T-helper 1 cell treated with Interleukin-12 subunit alpha and Interleukin-12 subunit beta and Interleukin-4 antibody, amounts not matched to agents 30 μg/mL and 1 μg/mL, for 36 hours (primary cell): ENCODE data around the gene PXK.

Experiments
- H3K27ac Mint-ChIP-seq: one replicate; pipeline ENCODE4 v1.8.0; 2021; ENCODE audit warnings: mild to moderate bottlenecking, mixed read lengths
- H3K27me3 Mint-ChIP-seq: one replicate; pipeline ENCODE4 v1.8.0; 2021; ENCODE audit warnings: low read depth, mixed read lengths
- H3K36me3 Mint-ChIP-seq: one replicate; pipeline ENCODE4 v1.8.0; 2021; ENCODE audit warnings: low read depth, mixed read lengths
- H3K4me1 Mint-ChIP-seq: one replicate; pipeline ENCODE4 v1.8.0; 2021; ENCODE audit warnings: low read depth, mixed read lengths
- H3K4me3 Mint-ChIP-seq: one replicate; pipeline ENCODE4 v1.8.0; 2021; ENCODE audit warnings: mild to moderate bottlenecking, moderate library complexity, mixed read lengths
- H3K9me3 Mint-ChIP-seq: one replicate; pipeline ENCODE4 v1.8.0; 2021; ENCODE audit warnings: mixed read lengths

Gene PXK

GRCh38 chr3:58452176-58452575 lies 119.5 kb downstream of the PXK start:
- peaks cover 6% of the 10 kb centered on the region for H3K36me3 Mint-ChIP-seq
- no peak overlapping the region for H3K27ac Mint-ChIP-seq
- peaks cover 28% of the 10 kb centered on the region for H3K9me3 Mint-ChIP-seq
- peaks cover 2% of the 10 kb centered on the region for H3K4me1 Mint-ChIP-seq
- H3K4me3 Mint-ChIP-seq, result no peak overlapping the region
- peaks cover 27% of the 10 kb centered on the region for H3K27me3 Mint-ChIP-seq

- H3K36me3 Mint-ChIP-seq, result peaks cover 6% of the 10 kb centered on the region
- H3K9me3 Mint-ChIP-seq, result peaks cover 19% of the 10 kb centered on the region
- peaks cover 14% of the 10 kb centered on the region for H3K27me3 Mint-ChIP-seq
- no peak overlapping the region for H3K27ac Mint-ChIP-seq
- no peak overlapping the region for H3K4me3 Mint-ChIP-seq
- H3K4me1 Mint-ChIP-seq, result peaks cover 10% of the 10 kb centered on the region
Observed at GRCh38 chr3:58459160-58459559, 126.5 kb downstream of the PXK start.

- H3K27me3 Mint-ChIP-seq, result no peaks in the 10 kb centered on the region
- H3K9me3 Mint-ChIP-seq, result no peaks in the 10 kb centered on the region
- H3K4me3 Mint-ChIP-seq, result no peak overlapping the region
- H3K36me3 Mint-ChIP-seq, result no peaks in the 10 kb centered on the region
- peaks cover 18% of the 10 kb centered on the region for H3K4me1 Mint-ChIP-seq
- H3K27ac Mint-ChIP-seq, result no peak overlapping the region
Observed at GRCh38 chr3:58462829-58463180, 130.1 kb downstream of the PXK start.

GRCh38 chr3:58463181-58463941 lies 130.7 kb downstream of the PXK start:
- H3K27ac Mint-ChIP-seq, result peak overlapping the region; percentile 31

GRCh38 chr3:58463942-58464271 lies 131.2 kb downstream of the PXK start:
- Mint-ChIP-seq H3K4me1 (peaks cover 20% of the 10 kb centered on the region), H3K36me3 (no peaks in the 10 kb centered on the region), H3K27ac (peak overlapping the region; percentile 31), H3K27me3 (no peaks in the 10 kb centered on the region), H3K9me3 (no peaks in the 10 kb centered on the region), H3K4me3 (no peak overlapping the region)

More at GRCh38 chr3:58463181-58463941, 130.7 kb downstream of the PXK start:
- no peak overlapping the region for H3K4me3 Mint-ChIP-seq
- H3K36me3 Mint-ChIP-seq, result no peaks in the 10 kb centered on the region
- H3K4me1 Mint-ChIP-seq, result peaks cover 18% of the 10 kb centered on the region
- no peaks in the 10 kb centered on the region for H3K27me3 Mint-ChIP-seq
- H3K9me3 Mint-ChIP-seq, result no peaks in the 10 kb centered on the region

DNA sequence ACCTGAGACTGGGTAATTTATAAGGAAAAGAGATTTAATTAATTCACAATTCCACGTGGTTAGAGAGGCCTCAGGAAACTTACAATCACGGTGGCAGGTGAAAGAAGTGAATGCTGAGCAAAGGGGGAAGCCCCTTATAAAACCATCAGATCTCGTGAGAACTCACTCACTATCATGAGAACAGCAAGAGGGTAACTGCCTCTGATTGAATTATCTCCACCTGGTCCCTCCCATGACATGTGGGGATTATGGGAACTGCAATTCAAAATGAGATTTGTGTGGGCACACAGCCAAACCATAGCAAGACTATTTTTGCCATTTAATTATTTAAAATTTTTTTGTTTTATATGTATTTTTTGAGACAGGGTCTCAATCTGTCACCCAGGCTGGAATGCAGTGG lies 132.2 kb downstream of the PXK start:
- Mint-ChIP-seq H3K27ac (no peak overlapping the region), H3K27me3 (no peaks in the 10 kb centered on the region), H3K9me3 (no peaks in the 10 kb centered on the region), H3K36me3 (no peaks in the 10 kb centered on the region), H3K4me1 (peaks cover 30% of the 10 kb centered on the region), H3K4me3 (no peak overlapping the region)

DNA sequence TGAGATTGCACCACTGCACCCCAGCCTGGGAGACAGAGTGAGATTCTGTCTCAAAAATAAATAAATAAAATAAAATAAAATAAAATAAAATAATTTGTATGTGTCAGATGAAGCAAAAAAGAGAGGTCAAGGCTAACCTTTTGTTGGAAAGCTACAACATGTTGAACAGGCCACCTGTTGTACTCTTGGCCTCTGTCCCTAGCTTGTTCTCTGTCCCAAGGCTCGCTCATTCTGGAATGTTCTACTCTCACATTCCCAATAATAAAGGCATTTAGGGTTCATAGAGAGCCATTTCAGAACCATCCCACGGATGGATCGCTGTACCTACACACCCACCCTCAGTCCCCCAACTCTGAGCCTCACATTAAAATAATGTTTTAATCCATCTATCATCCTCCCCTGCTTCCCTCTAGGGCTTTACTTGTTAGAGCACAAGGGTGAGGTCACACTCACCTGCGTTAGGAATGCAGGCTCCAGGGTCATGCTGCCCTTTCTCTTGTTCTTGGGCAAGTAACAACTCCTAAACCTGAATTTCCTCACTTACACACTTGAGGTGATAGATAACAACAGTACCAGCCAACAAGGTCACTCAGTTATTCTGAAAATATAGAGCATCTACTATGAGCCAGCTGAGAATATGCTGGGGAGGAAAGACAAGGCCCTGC lies 134.3 kb downstream of the PXK start:
- no peaks in the 10 kb centered on the region for H3K9me3 Mint-ChIP-seq
- no peak overlapping the region for H3K27ac Mint-ChIP-seq
- no peak overlapping the region for H3K4me3 Mint-ChIP-seq
- no peaks in the 10 kb centered on the region for H3K36me3 Mint-ChIP-seq
- peaks cover 48% of the 10 kb centered on the region for H3K4me1 Mint-ChIP-seq
- H3K27me3 Mint-ChIP-seq, result no peaks in the 10 kb centered on the region

- Mint-ChIP-seq H3K4me1 (peaks cover 55% of the 10 kb centered on the region), H3K27me3 (no peaks in the 10 kb centered on the region), H3K27ac (no peak overlapping the region), H3K36me3 (peaks cover 4% of the 10 kb centered on the region), H3K4me3 (no peak overlapping the region), H3K9me3 (no peaks in the 10 kb centered on the region)
Observed at GRCh38 chr3:58469096-58469495, 136.4 kb downstream of the PXK start.

DNA sequence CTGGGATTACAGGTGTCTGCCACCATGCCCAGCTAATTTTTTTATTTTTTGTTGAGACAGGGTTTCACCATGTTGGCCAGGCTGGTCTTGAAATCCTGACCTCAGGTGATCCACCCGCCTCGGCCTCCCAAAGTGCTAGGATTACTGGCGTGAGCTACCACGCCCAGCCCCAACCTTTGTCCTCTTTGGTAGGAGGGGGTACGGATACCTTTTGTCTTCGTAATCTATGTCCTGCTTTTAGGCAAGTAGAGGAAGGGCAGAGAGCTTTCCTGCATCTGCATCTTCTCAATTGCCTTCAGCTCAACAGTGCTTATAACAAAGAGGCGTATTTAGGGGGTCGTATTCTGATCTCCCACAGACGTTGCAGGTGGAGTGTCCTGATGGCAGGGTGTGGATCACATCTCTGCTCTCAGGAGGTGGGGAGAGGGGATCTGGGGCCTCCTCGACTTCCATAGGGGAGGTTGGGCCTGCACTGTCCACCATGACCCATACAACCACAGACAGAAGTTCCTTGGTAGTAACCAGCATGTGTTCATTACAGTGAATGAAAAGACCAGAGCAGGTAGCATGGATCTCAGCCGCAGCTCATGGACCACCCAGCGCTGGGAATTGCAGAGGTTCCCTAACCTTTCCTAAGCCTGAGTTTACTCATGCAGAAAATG lies 137.8 kb downstream of the PXK start:
- peak overlapping the region; percentile 42 for H3K4me3 Mint-ChIP-seq
- H3K4me1 Mint-ChIP-seq, result peaks cover 67% of the 10 kb centered on the region
- peak overlapping the region; percentile 90 for H3K27ac Mint-ChIP-seq
- H3K27me3 Mint-ChIP-seq, result no peaks in the 10 kb centered on the region
- peaks cover 5% of the 10 kb centered on the region for H3K36me3 Mint-ChIP-seq
- no peaks in the 10 kb centered on the region for H3K9me3 Mint-ChIP-seq

- H3K4me3 Mint-ChIP-seq, result peak overlapping the region; percentile 42
- no peaks in the 10 kb centered on the region for H3K27me3 Mint-ChIP-seq
- peaks cover 5% of the 10 kb centered on the region for H3K36me3 Mint-ChIP-seq
- peak overlapping the region; percentile 90 for H3K27ac Mint-ChIP-seq
- no peaks in the 10 kb centered on the region for H3K9me3 Mint-ChIP-seq
- peaks cover 64% of the 10 kb centered on the region for H3K4me1 Mint-ChIP-seq
Observed at GRCh38 chr3:58471025-58471887, 138.6 kb downstream of the PXK start.

- H3K27me3 Mint-ChIP-seq, result peaks cover 7% of the 10 kb centered on the region
- no peaks in the 10 kb centered on the region for H3K9me3 Mint-ChIP-seq
- H3K36me3 Mint-ChIP-seq, result peaks cover 7% of the 10 kb centered on the region
- H3K4me1 Mint-ChIP-seq, result peaks cover 60% of the 10 kb centered on the region
- no peak overlapping the region for H3K27ac Mint-ChIP-seq
- no peak overlapping the region for H3K4me3 Mint-ChIP-seq
Observed at GRCh38 chr3:58473275-58473674, 140.6 kb downstream of the PXK start.

- no peak overlapping the region for H3K4me3 Mint-ChIP-seq
- H3K36me3 Mint-ChIP-seq, result peaks cover 9% of the 10 kb centered on the region
- H3K9me3 Mint-ChIP-seq, result peaks cover 4% of the 10 kb centered on the region
- peaks cover 10% of the 10 kb centered on the region for H3K27me3 Mint-ChIP-seq
- peaks cover 52% of the 10 kb centered on the region for H3K4me1 Mint-ChIP-seq
- no peak overlapping the region for H3K27ac Mint-ChIP-seq
Observed at GRCh38 chr3:58474348-58474911, 141.7 kb downstream of the PXK start.

DNA sequence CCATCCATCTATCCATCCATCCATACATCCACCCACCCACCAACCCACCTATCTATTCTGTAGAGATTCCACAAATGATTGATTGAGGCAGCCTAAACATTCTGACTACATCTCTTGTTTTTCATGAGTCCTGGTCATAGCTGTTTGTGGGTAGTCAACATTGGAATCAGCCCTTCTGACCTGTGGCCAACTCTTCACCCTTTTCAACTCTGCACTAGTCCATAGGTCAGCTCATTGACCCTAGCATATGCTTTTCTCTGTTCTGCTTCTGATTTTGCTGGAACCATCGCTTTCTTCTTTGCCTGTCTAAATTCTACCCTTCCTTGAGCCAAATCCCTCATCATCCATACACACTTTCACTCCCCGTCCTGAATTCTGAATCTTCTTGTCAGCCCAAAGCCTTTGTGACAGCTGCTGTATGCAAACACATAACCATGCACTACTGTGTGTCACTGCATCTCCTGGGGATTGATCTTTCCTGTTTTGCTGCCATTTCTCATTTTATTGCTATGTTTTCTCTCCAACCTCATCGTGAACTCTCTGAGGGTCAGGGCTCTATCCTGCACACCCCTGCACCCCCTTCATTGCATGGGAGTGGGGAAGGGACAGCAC lies 142.4 kb downstream of the PXK start:
- peaks cover 10% of the 10 kb centered on the region for H3K27me3 Mint-ChIP-seq
- peaks cover 47% of the 10 kb centered on the region for H3K4me1 Mint-ChIP-seq
- H3K36me3 Mint-ChIP-seq, result peaks cover 9% of the 10 kb centered on the region
- H3K4me3 Mint-ChIP-seq, result no peak overlapping the region
- H3K27ac Mint-ChIP-seq, result no peak overlapping the region
- peaks cover 4% of the 10 kb centered on the region for H3K9me3 Mint-ChIP-seq
